ENCODE measurements around the gene PRRX2.
"Not testable (repeated sequence)": the region's sequence is repeated elsewhere in the genome, so short reads cannot be mapped to it uniquely, and the experiment has no call there.

Gene PRRX2

GRCh38 chr9:129631674-129632129 is 33.7 kb upstream of the PRRX2 start:
- Mint-ChIP-seq H3K27me3 (no peaks in the 10 kb centered on the region), H3K4me1 (peaks cover 52% of the 10 kb centered on the region), H3K27ac (peak overlapping the region in 1 of 2 donors; percentile 91), H3K4me3 (peak overlapping the region in 1 of 2 donors; percentile 7), H3K9me3 (no peaks in the 10 kb centered on the region)
- ATAC-seq = no peak
- DNase-seq = no peak

- ATAC-seq = no peak
- no peak for DNase-seq
- no peak overlapping the region for H3K4me3 Mint-ChIP-seq
- no peaks in the 10 kb centered on the region for H3K9me3 Mint-ChIP-seq
- no peaks in the 10 kb centered on the region for H3K27me3 Mint-ChIP-seq
- H3K4me1 Mint-ChIP-seq = peaks cover 47% of the 10 kb centered on the region
- peak overlapping the region in 1 of 2 donors; percentile 40 for H3K27ac Mint-ChIP-seq
Measured at GRCh38 chr9:129632460-129632859, 33.0 kb upstream of the PRRX2 start.

DNA sequence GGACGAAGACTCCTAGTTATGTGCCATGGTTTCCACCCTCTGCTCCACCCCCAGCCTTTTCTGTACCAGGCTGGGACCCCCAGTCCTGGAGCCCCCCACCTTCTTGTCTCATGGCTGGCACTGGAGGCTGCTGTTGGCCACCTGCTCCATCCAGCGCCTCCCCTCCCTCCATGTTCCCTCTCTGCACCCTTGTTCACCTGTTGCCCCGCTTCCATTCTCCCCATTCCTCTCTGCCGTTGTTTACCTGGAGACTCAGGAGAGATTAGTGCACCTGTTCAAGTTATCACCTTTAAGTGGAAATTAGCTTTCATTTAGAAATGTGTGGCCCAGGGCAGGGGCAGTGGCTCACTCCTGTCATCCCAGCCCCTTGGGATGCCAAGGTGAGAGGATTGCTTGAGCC is 32.2 kb upstream of the PRRX2 start:
- H3K27me3 Mint-ChIP-seq = no peaks in the 10 kb centered on the region
- no peaks in the 10 kb centered on the region for H3K9me3 Mint-ChIP-seq
- DNase-seq (no peak), ATAC-seq (no peak)
- H3K27ac Mint-ChIP-seq = no peak overlapping the region
- H3K4me1 Mint-ChIP-seq = peaks cover 47% of the 10 kb centered on the region
- no peak overlapping the region for H3K4me3 Mint-ChIP-seq

GRCh38 chr9:129633848-129634247 is 31.6 kb upstream of the PRRX2 start:
- Mint-ChIP-seq H3K27me3 (no peaks in the 10 kb centered on the region), H3K27ac (peak overlapping the region in 1 of 2 donors; percentile 48), H3K4me1 (peaks cover 43% of the 10 kb centered on the region), H3K9me3 (no peaks in the 10 kb centered on the region), H3K4me3 (no peak overlapping the region)
- ATAC-seq (no peak), DNase-seq (no peak)

DNA sequence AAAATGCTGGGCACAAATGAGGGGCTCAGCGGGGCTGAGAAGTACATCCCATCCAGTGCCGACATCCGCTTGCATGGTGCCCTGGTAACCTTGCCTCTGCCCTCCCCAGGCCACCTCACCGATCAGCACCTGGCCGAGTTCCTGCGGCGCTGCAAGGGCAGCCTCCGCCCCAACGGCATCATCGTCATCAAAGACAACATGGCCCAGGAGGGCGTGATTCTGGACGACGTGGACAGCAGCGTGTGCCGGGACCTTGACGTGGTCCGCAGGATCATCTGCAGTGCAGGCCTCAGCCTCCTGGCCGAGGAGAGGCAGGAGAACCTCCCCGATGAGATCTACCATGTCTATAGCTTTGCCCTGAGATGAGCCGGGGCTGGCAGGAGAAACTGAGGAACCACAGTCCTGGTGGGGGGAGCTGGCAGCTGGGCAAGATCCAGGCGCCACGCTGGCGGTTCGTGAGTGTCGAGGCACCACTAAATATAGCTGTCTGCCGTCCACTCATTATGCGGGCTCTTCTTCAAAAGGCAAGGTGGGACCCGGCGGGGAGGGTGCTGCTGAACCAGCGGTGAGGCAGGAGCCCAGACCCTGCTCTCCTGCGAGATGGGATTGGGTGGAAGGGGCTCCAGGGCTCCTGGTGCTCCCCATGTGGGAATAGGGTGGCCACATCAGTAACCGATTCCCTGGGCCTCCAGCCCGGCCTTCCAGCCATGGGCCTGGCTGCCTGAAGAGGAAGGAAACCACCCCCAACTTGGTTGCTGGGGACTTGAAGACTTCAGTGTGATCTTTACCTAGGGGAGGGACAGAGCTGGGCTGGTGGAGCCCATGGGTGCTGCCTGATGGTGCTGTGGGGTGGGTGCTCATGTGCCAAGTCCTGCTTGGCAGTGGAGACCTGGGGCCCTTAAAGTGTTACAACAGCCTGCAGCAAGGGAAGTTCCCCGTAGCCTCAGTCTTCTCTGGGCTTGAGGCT is 30.1 kb upstream of the PRRX2 start:
- H3K9me3 Mint-ChIP-seq = no peaks in the 10 kb centered on the region
- no peak overlapping the region for H3K4me3 Mint-ChIP-seq
- H3K27me3 Mint-ChIP-seq = no peaks in the 10 kb centered on the region
- peaks cover 41% of the 10 kb centered on the region for H3K4me1 Mint-ChIP-seq
- peak overlapping the region; percentile 65 to 67 for H3K27ac Mint-ChIP-seq
- ATAC-seq (no peak), DNase-seq (no peak)

DNA sequence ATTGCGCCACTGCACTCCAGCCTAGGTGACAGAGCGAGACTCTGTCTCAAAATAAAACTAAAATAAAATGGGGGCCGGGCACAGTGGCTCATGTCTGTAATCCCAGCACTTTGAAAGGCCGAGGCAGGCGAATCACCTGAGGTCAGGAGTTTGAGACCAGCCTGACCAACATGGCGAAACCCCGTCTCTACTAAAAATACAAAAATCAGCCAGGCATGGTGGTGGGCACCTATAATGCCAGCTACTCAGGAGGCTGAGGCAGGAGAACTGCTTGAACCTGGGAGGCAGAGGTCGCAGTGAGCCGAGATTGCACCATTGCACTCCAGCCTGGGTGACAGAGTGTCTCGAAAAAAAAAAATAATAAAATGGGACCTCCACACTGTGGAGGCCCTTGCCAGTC is 29.1 kb upstream of the PRRX2 start:
- not testable (repeated sequence) for DNase-seq, H3K9me3 Mint-ChIP-seq, H3K27me3 Mint-ChIP-seq, H3K4me3 Mint-ChIP-seq, H3K27ac Mint-ChIP-seq, ATAC-seq
- H3K4me1 Mint-ChIP-seq = peaks cover 41% of the 10 kb centered on the region

GRCh38 chr9:129637102-129637501 is 28.3 kb upstream of the PRRX2 start:
- no peak for ATAC-seq
- Mint-ChIP-seq H3K27me3 (no peaks in the 10 kb centered on the region), H3K4me1 (peaks cover 37% of the 10 kb centered on the region), H3K9me3 (no peaks in the 10 kb centered on the region), H3K27ac (no peak overlapping the region), H3K4me3 (no peak overlapping the region)
- no peak for DNase-seq

DNA sequence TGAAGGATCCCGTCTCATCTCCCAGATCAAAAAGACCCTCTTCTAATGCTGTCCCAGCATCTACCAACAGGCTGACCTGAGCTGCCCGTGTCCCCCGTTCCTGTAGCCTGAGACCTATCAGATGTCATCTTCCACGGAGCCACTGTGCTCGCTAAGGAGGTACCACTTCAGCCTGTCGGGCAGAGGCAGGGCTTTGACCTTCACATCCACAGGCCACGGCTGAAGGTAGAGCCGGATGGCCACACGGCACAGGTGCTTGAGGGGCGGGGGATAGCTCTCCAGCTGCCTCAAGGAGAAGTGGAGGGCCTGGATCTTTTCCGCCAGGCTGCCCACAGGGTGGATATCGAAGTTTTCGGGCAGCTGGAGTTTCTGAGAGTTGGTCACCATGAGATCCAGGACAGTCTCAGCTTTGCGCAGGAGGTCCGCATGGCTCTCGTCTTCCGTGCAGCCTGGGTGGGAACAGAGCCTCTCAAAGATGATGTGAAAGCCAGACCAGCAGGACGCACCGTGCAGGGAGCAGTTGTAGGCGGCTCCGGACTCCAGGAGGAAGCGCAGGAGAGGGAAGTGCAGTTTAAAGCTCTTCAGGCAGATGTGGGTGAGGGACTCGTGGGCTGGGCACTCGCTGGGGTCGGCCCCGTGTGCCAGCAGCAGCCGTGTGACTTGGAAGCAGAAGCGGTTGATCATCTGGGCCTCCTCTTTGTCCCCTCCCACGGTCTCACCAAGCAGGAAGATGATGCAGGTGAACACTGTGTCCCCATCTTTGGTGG is 27.6 kb upstream of the PRRX2 start:
- Mint-ChIP-seq H3K4me3 (no peak overlapping the region), H3K27me3 (no peaks in the 10 kb centered on the region), H3K27ac (peak overlapping the region in 1 of 2 donors; percentile 92), H3K9me3 (no peaks in the 10 kb centered on the region), H3K4me1 (peaks cover 43% of the 10 kb centered on the region)
- ATAC-seq = no peak
- DNase-seq = no peak

- H3K4me3 Mint-ChIP-seq = peak overlapping the region in 1 of 2 donors; percentile 24
- no peaks in the 10 kb centered on the region for H3K27me3 Mint-ChIP-seq
- peaks cover 43% of the 10 kb centered on the region for H3K4me1 Mint-ChIP-seq
- no peak overlapping the region for H3K27ac Mint-ChIP-seq
- DNase-seq = no peak
- no peak for ATAC-seq
- no peaks in the 10 kb centered on the region for H3K9me3 Mint-ChIP-seq
Measured at GRCh38 chr9:129639034-129639630, 26.3 kb upstream of the PRRX2 start.

DNA sequence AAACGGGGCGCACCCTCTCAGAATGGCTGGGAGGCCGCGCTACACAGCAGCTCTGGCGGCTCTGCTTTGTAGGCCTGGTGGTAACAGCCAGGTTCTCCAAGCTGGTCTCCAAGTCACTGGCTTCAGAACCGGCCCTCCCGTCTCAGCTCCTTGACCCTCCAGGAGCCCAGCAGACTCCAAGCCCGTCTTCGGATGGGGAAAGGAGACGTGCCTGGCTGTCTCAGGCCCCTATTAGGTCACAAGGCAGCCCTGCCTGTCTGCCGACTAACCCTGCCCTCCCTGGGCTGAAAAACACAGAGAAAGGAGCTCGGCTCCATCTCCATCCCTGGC is 25.7 kb upstream of the PRRX2 start:
- Mint-ChIP-seq H3K27ac (peak overlapping the region in 1 of 2 donors; percentile 34), H3K9me3 (no peaks in the 10 kb centered on the region), H3K4me3 (peak overlapping the region; percentile 89 to 91), H3K4me1 (peaks cover 43% of the 10 kb centered on the region), H3K27me3 (no peaks in the 10 kb centered on the region)
- ATAC-seq (no peak), DNase-seq (no peak)

DNA sequence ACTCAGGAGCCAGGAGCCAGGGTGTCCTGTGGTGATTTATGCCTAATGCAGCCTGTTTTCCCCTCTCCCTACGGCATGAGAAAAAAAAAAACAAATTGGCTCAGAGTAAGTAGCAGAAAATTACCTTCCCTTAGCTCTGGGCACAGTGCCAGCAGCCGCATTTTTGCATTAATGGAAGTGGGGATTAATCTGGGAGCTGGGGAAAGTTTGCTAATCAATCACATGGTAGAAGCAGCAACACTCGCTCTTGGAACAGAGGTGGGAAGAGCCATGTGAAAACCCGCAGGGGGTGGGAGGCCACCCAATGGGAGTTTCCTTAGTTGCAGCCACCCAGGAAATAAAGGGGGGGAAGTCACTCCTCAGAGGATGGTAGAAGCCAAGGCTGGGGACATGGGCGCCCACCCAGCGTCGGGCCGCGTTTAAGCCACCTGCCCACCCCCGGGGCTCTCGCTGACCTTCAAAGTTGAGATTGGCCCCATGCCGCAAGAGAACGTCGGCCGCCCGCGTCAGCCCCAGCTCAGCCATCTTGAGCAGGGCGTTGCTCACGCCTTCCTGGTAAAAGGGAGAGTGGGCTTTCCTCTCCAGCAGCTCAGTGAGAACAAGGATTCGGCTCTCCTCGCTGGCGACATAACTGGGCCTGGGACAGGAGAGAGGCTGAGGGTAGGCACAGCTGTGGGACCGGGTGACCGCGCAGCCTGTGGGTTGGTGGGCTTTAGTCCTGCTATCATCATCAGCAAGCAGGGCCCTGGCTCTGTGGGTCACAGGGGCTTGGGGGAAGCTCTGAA is 25.2 kb upstream of the PRRX2 start:
- Mint-ChIP-seq H3K27ac (peak overlapping the region; percentile 34 to 87), H3K9me3 (no peaks in the 10 kb centered on the region), H3K27me3 (no peaks in the 10 kb centered on the region), H3K4me1 (peaks cover 43% of the 10 kb centered on the region), H3K4me3 (peak overlapping the region; percentile 89 to 91)
- DNase-seq (no peak), ATAC-seq (no peak)

- DNase-seq = no peak
- peak overlapping the region; percentile 87 to 94 for H3K27ac Mint-ChIP-seq
- H3K4me1 Mint-ChIP-seq = peaks cover 43% of the 10 kb centered on the region
- H3K27me3 Mint-ChIP-seq = no peaks in the 10 kb centered on the region
- peak; percentile 53 for ATAC-seq
- H3K4me3 Mint-ChIP-seq = peak overlapping the region; percentile 89 to 91
- no peaks in the 10 kb centered on the region for H3K9me3 Mint-ChIP-seq
Measured at GRCh38 chr9:129640871-129641749, 24.3 kb upstream of the PRRX2 start.

DNA sequence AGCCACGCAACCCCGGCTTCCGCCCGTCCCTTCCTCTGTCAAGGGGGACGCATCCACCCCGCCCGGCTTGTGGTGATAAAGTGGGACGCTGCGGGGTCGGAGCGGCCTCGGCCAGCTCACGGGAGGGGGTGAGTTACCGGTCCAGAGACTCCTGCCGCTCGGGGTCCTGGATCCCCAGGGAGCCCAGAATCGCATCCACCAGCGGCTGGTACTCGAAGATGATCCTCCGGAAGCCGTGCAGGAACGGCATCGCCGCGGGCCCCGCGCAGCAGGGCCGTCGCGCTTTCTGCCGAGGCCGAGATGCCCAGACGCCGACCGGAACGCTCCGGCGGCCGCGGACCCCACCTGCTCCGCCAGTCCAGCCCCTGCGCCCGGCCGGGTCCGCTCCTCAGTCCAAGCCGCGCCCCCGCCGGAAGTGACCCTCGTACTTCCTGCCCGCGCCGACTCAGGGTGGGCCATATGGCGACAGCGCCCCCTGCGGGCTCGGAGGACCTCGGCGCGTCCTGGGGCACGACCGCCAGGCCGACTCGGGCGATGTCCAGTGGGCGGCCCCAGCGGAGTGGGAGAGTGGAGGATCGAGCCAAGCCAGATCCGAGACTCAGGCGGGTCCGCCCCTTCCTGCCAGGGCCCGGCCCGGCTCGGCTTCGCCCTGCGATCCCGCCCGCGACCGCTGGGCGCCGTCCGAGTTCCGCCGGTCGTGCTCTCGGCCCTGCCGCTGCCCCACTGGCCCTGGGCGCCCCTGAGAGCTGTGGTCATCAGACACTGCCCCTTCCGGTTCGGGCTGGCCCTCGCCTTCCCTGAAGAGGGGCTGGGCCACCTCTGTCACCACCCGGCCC is 23.5 kb upstream of the PRRX2 start, which contains the start of gene ASB6:
Gene ASB6 (minus strand): TSS at position 402 of the 836 bp plus-strand sequence. CDS start 152 bp downstream, at position 250.
- H3K4me1 Mint-ChIP-seq = peaks cover 43% of the 10 kb centered on the region
- DNase-seq = peak; percentile 98 to 99
- ATAC-seq = peak; percentile 98
- no peaks in the 10 kb centered on the region for H3K27me3 Mint-ChIP-seq
- H3K4me3 Mint-ChIP-seq = peak within 1 kb of the TSS; percentile 89 to 91
- peak within 1 kb of the TSS; percentile 87 to 94 for H3K27ac Mint-ChIP-seq
- H3K9me3 Mint-ChIP-seq = no peaks in the 10 kb centered on the region

Measured in stimulated activated naive CD8-positive, alpha-beta T cell treated with anti-CD3 and anti-CD28 coated beads, Interleukin-15, amount 100 ng/mL, for 72 hours (primary cell).